Endodermal cell (in vitro differentiated cells): ENCODE results near the gene BMPER. TPM values are rescaled to one million over a fixed set of nuclear protein-coding genes. Genes with fewer than 3 reads are reported as not detected.

Experiments
- DNase-seq: peaks from one replicate; pipeline ENCODE4 v3.0.0-alpha.2; 2017
- H3K27ac ChIP-seq: 2 replicates; pipeline ENCODE4 v1.5.1; 2013; ENCODE audit warnings: mild to moderate bottlenecking, low read depth, low read length, moderate library complexity
- H3K27me3 ChIP-seq: 2 replicates; pipeline ENCODE4 v1.6.1; 2013; ENCODE audit warnings: mild to moderate bottlenecking, low read length, moderate library complexity; ENCODE audit not compliant: insufficient read depth, control insufficient read depth, poor library complexity, severe bottlenecking
- H3K36me3 ChIP-seq: 2 replicates; pipeline ENCODE4 v1.7.0; 2013; ENCODE audit warnings: mild to moderate bottlenecking, low read length, moderate library complexity; ENCODE audit not compliant: control insufficient read depth, insufficient read depth
- H3K4me1 ChIP-seq: one replicate; pipeline ENCODE4 v1.7.0; 2013; ENCODE audit warnings: low read length; ENCODE audit not compliant: control insufficient read depth, insufficient read depth
- H3K4me3 ChIP-seq: 2 replicates; pipeline ENCODE4 v1.5.1; 2013; ENCODE audit warnings: mild to moderate bottlenecking, low read length, moderate library complexity
- H3K9ac ChIP-seq: 2 replicates; pipeline ENCODE4 v1.6.1; 2013; ENCODE audit warnings: mild to moderate bottlenecking, low read length, moderate library complexity; ENCODE audit not compliant: poor library complexity, severe bottlenecking; ENCODE audit errors: extremely low read depth
- H3K9me3 ChIP-seq: 2 replicates; pipeline ENCODE4 v1.6.1; 2013; ENCODE audit warnings: mild to moderate bottlenecking, low read length, moderate library complexity; ENCODE audit not compliant: control insufficient read depth
- H3K27ac Mint-ChIP-seq: 2 replicates; pipeline ENCODE4 v1.8.0; 2020; ENCODE audit warnings: mixed read lengths
- H3K27me3 Mint-ChIP-seq: 2 replicates; pipeline ENCODE4 v1.8.0; 2021; ENCODE audit warnings: mild to moderate bottlenecking, mixed read lengths; ENCODE audit not compliant: insufficient read depth
- H3K36me3 Mint-ChIP-seq: 2 replicates; pipeline ENCODE4 v1.8.0; 2020; ENCODE audit warnings: low read depth, mixed read lengths
- H3K4me1 Mint-ChIP-seq: 2 replicates; pipeline ENCODE4 v1.8.0; 2020; ENCODE audit warnings: mixed read lengths
- H3K4me3 Mint-ChIP-seq: 2 replicates; pipeline ENCODE4 v1.8.0; 2020; ENCODE audit warnings: mild to moderate bottlenecking, moderate library complexity, mixed read lengths
- H3K9me3 Mint-ChIP-seq: 2 replicates; pipeline ENCODE4 v1.8.0; 2020; ENCODE audit warnings: mild to moderate bottlenecking, mixed read lengths
- WGBS, 2 experiments: methylation state at CpG; one replicate each; pipeline versions ENCODE4 v1.1.5 to v1.1.7; 2013; ENCODE audit warnings: missing lambda C conversion rate in 2 of 2, mixed read lengths in 1 of 2; ENCODE audit not compliant: insufficient coverage in 1 of 2, insufficient read length in 1 of 2; 5-methylcytosine and 5-hydroxymethylcytosine counted together
- total RNA-seq, 2 donors: library from RNA; stranded (reverse); fragmentation: NEBNext Ultra II Directional in 1 of 2; extraction: Animal tissue kit (Norgen Biotek cat#: 25700) in 1 of 2; gene quantifications; 2 replicates in 1 of 2; 3 replicates in 1 of 2; pipeline ENCODE4 v1.2.1, GENCODE V29; 2021
- TF ChIP-seq, protein P1 (sequence below): fragments of 200-600 bp; sonication (generic); conservative IDR thresholded peaks from 2 replicates; pipeline ENCODE4 v1.5.0; 2021; ENCODE audit warnings: antibody characterized with exemption, mild to moderate bottlenecking

The BMPER gene
- total RNA-seq, 2 donors from 2014 or later: 71.2 to 72.2 TPM

DNA sequence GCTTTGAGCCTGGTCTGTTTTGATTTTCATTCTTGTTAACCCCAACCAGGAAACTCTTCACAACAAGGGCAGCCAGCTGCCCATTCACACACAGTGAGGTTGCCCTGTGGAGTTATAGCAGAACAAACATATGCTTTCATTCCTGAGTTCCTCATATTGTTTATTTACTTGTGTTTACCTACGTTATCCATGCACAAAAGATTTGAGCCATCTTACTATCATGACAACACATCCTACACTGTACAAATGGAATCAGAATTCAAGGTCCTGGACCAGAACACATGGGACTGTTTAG, 21.7 kb upstream of the BMPER start:
- no peak overlapping the region for H3K27ac ChIP-seq
- peaks cover 7% of the 10 kb centered on the region for H3K4me1 ChIP-seq
- Mint-ChIP-seq H3K4me1 (peaks cover 42% of the 10 kb centered on the region), H3K27me3 (no peaks in the 10 kb centered on the region), H3K4me3 (no peak overlapping the region), H3K9me3 (no peaks in the 10 kb centered on the region), H3K27ac (no peak overlapping the region), H3K36me3 (no peaks in the 10 kb centered on the region)
- whole genome bisulfite sequencing, 2 experiments: 96% methylated on average over 1 of the region's 1 CpG; no CpG with 5 or more reads in 1 of the 2 experiments
- no peak overlapping the region for H3K9ac ChIP-seq
- TF ChIP-seq, protein P1, sequence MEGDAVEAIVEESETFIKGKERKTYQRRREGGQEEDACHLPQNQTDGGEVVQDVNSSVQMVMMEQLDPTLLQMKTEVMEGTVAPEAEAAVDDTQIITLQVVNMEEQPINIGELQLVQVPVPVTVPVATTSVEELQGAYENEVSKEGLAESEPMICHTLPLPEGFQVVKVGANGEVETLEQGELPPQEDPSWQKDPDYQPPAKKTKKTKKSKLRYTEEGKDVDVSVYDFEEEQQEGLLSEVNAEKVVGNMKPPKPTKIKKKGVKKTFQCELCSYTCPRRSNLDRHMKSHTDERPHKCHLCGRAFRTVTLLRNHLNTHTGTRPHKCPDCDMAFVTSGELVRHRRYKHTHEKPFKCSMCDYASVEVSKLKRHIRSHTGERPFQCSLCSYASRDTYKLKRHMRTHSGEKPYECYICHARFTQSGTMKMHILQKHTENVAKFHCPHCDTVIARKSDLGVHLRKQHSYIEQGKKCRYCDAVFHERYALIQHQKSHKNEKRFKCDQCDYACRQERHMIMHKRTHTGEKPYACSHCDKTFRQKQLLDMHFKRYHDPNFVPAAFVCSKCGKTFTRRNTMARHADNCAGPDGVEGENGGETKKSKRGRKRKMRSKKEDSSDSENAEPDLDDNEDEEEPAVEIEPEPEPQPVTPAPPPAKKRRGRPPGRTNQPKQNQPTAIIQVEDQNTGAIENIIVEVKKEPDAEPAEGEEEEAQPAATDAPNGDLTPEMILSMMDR: no peak
- no peak overlapping the region for H3K4me3 ChIP-seq
- H3K9me3 ChIP-seq: no peaks in the 10 kb centered on the region
- no peaks in the 10 kb centered on the region for H3K36me3 ChIP-seq
- DNase-seq: no peak
- no peaks in the 10 kb centered on the region for H3K27me3 ChIP-seq

DNA sequence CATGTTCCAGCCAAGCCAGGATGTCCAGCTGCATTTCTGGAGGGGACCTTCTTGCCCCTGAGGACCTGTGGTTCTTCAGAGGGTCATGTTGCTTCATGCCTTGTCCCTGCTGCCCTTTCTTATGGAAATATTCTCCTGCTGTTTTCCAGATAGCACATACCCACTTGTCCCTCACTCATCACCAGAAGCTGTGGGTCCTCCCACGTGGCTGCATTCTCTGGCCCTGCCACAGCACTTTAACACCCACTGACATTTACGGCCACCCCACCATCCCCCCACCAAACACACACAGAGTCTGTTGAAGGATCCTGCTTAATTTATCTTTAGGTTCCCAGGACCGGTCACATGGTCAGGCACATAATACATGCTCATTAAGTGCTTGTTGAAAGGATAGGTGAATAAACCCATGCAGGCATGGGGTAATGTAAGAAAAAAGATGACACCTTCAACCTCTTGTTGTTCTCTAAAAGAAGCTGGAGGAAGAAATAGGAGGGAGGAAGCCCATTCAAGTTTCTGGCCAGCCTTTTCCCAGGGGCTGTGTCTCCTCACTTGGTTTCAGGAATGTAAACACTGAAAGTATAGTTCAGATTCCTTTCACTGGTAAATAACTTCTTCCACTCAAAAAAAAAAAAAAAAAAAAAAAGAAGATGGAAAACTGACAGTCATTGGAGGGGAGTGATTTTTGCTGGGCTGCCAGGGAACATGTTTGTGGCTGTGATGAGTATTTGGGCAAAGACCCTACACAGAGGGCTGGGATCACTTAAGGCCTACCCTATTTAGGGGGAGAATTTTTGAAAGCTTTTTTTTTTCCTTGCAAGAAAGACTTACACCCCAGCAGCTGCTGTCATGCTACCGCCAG, 19.8 kb upstream of the BMPER start:
- Mint-ChIP-seq H3K4me1 (peaks cover 46% of the 10 kb centered on the region), H3K9me3 (no peaks in the 10 kb centered on the region), H3K36me3 (no peaks in the 10 kb centered on the region), H3K27ac (peak overlapping the region; percentile 82), H3K27me3 (no peaks in the 10 kb centered on the region), H3K4me3 (no peak overlapping the region)
- Histone ChIP-seq H3K4me1 (peaks cover 7% of the 10 kb centered on the region), H3K9ac (no peak overlapping the region), H3K9me3 (no peaks in the 10 kb centered on the region), H3K4me3 (no peak overlapping the region), H3K36me3 (no peaks in the 10 kb centered on the region), H3K27me3 (no peaks in the 10 kb centered on the region), H3K27ac (no peak overlapping the region)
- TF ChIP-seq, protein P1: no peak
- 67 to 80% methylated on average over 1 to 4 of the region's 4 CpGs for WGBS, 2 experiments
- peak; percentile 55 for DNase-seq

DNA sequence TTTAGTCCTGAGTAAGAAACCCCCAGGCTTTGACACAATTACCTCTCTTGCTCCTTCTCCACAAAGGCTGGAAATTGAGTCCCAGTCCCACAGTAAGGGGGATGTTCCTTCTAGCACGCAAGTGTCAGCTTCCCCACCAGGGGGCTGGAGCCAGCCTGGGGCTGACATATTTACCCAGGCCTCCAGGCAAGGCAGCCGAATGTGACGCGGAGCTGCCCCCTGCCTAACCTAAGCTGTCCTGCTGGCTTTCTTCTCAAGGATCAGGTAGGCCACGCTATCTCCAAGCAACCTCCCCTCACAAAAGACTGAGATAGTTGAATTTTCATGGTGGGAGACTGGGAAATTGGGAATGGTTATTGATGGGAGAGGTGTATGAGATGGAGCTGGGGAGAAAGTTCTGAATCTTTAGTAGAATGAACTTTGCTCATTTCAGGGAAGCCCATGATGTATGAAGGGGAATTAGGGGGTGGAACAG, 19.2 kb upstream of the BMPER start:
- Histone ChIP-seq H3K27me3 (no peaks in the 10 kb centered on the region), H3K27ac (no peak overlapping the region), H3K9ac (no peak overlapping the region), H3K9me3 (no peaks in the 10 kb centered on the region), H3K4me1 (peaks cover 7% of the 10 kb centered on the region), H3K4me3 (no peak overlapping the region), H3K36me3 (no peaks in the 10 kb centered on the region)
- TF ChIP-seq, protein P1: peak; percentile 92
- Mint-ChIP-seq H3K9me3 (no peaks in the 10 kb centered on the region), H3K36me3 (no peaks in the 10 kb centered on the region), H3K4me1 (peaks cover 42% of the 10 kb centered on the region), H3K27me3 (no peaks in the 10 kb centered on the region), H3K27ac (peak overlapping the region; percentile 90), H3K4me3 (no peak overlapping the region)
- peak; percentile 95 for DNase-seq
- WGBS, 2 experiments: 0 to 41% methylated on average over 1 to 5 of the region's 5 CpGs
